ENCODE data around the gene SLC4A3.

The SLC4A3 gene

DNA sequence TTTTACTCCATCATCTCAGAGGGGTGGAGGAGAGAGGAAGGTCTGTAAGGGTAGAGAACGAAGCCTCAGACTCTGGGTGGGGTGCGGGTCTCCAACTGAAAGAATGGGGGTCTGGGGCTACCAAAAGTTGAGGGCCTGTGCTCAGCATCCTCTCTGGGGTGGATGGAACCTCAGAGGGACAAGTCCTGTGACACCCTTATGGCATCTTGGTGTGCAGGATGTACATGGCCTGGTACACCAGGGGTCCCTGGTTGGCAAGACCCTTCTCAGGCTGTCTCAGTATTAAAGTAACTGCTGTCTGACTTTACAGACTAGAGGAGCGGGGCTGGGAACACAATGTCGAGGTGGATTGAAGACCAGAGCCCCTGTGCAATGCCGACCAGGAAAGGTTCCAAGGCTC lies 2.3 kb upstream of the SLC4A3 start:
- Histone ChIP-seq H3K4me1 (ENCODE audit: low read depth, poor library complexity, severe bottlenecking) (no peaks in the 10 kb centered on the region), H2AFZ (ENCODE audit: low read depth) (no peak overlapping the region), H4K20me1 (ENCODE audit: insufficient read depth) (no peaks in the 10 kb centered on the region), H3K79me2 (ENCODE audit: insufficient read depth, low read depth) (no peaks in the 10 kb centered on the region), H3K36me3 (ENCODE audit: insufficient read depth) (no peaks in the 10 kb centered on the region), H3K27me3 (ENCODE audit: insufficient read depth, low read depth) (peaks cover 6% of the 10 kb centered on the region; the same call in 1 of the 2 replicates), H3K4me2 (no peak overlapping the region), H3K4me3 (IDR thresholded peaks at IDR 0.05; ENCODE audit: insufficient read depth, low read depth, low read length) (no peak overlapping the region), H3K9ac (no peak overlapping the region), H3K27ac (no peak overlapping the region)
- TF ChIP-seq, protein P1, sequence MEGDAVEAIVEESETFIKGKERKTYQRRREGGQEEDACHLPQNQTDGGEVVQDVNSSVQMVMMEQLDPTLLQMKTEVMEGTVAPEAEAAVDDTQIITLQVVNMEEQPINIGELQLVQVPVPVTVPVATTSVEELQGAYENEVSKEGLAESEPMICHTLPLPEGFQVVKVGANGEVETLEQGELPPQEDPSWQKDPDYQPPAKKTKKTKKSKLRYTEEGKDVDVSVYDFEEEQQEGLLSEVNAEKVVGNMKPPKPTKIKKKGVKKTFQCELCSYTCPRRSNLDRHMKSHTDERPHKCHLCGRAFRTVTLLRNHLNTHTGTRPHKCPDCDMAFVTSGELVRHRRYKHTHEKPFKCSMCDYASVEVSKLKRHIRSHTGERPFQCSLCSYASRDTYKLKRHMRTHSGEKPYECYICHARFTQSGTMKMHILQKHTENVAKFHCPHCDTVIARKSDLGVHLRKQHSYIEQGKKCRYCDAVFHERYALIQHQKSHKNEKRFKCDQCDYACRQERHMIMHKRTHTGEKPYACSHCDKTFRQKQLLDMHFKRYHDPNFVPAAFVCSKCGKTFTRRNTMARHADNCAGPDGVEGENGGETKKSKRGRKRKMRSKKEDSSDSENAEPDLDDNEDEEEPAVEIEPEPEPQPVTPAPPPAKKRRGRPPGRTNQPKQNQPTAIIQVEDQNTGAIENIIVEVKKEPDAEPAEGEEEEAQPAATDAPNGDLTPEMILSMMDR (conservative IDR thresholded peaks at IDR 0.05; ENCODE audit: low read depth, low read length): no peak

DNA sequence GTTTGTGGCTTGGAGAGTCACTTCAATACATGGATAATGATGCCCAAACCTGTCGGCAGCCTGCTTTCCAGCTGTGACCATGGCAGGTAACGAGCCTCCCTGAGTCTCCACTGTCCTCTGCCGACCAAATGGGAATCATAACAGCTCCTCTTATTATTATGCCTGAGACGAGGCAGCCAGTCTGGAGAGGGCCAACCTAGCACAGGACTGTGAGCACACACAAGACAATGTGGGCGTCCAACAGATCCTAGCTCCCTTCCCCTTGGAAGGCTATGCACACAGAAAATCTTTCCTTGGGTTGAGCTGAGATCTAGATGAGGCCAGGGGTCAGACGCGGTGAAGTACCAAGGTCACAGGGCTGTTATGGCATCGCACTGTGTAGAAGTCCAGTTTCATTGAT lies 890 bp upstream of the SLC4A3 start:
- Histone ChIP-seq H3K79me2 (ENCODE audit: insufficient read depth, low read depth) (no peaks in the 10 kb centered on the region), H4K20me1 (ENCODE audit: insufficient read depth) (no peaks in the 10 kb centered on the region), H3K9ac (no peak overlapping the region), H2AFZ (ENCODE audit: low read depth) (no peak overlapping the region), H3K4me2 (no peak overlapping the region), H3K4me1 (ENCODE audit: low read depth, poor library complexity, severe bottlenecking) (no peaks in the 10 kb centered on the region), H3K36me3 (ENCODE audit: insufficient read depth) (no peaks in the 10 kb centered on the region), H3K27ac (no peak overlapping the region), H3K27me3 (ENCODE audit: insufficient read depth, low read depth) (peaks cover 13% of the 10 kb centered on the region; the same call in 1 of the 2 replicates), H3K4me3 (IDR thresholded peaks at IDR 0.05; ENCODE audit: insufficient read depth, low read depth, low read length) (no peak overlapping the region)
- TF ChIP-seq, protein P1 (conservative IDR thresholded peaks at IDR 0.05; ENCODE audit: low read depth, low read length): no peak

DNA sequence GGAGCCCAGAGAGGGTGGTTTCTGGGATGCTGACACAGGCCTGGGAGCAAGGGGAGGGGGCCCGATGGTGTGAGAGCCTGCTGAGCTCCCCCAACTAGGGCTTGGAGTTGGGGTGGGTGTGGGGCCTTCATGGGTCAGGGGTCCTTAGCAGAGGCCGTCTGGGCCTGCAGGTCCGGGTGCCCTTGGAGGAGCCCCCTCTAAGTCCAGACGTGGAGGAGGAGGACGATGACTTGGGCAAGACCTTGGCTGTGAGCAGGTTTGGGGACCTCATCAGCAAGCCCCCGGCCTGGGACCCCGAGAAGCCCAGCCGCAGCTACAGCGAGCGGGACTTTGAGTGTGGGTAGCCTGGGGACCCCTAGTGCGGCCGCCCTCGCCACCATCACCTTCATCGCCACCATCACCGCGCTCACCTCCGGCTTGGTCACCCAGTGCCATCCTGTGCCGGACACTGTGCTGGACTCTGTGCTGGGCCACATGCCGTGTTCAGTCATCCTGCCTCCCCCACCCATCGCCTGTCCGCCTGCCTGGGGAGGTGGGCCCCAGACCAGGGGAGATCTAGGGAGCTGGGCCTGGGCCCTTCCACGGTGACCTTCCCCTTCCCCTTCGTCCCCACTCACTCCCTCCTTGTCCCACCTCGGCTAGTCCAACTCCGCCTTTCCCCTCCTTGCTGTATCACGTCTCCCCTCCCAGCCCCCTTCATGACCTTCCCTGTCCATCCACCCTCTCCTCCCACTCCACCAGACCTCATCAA lies 980 bp downstream of the SLC4A3 start:
- no peaks in the 10 kb centered on the region for H3K79me2 ChIP-seq (ENCODE audit: insufficient read depth, low read depth)
- H3K4me1 ChIP-seq (ENCODE audit: low read depth, poor library complexity, severe bottlenecking): no peaks in the 10 kb centered on the region
- no peak overlapping the region for H3K4me2 ChIP-seq
- no peaks in the 10 kb centered on the region for H3K36me3 ChIP-seq (ENCODE audit: insufficient read depth)
- H3K4me3 ChIP-seq (IDR thresholded peaks at IDR 0.05; ENCODE audit: insufficient read depth, low read depth, low read length): no peak overlapping the region
- no peak overlapping the region for H3K27ac ChIP-seq
- H3K9ac ChIP-seq: no peak overlapping the region
- H3K27me3 ChIP-seq (ENCODE audit: insufficient read depth, low read depth): peaks cover 15% of the 10 kb centered on the region; the same call in 1 of the 2 replicates
- H2AFZ ChIP-seq (ENCODE audit: low read depth): no peak overlapping the region
- H4K20me1 ChIP-seq (ENCODE audit: insufficient read depth): no peaks in the 10 kb centered on the region
- TF ChIP-seq, protein P1 (conservative IDR thresholded peaks at IDR 0.05; ENCODE audit: low read depth, low read length): no peak

DNA sequence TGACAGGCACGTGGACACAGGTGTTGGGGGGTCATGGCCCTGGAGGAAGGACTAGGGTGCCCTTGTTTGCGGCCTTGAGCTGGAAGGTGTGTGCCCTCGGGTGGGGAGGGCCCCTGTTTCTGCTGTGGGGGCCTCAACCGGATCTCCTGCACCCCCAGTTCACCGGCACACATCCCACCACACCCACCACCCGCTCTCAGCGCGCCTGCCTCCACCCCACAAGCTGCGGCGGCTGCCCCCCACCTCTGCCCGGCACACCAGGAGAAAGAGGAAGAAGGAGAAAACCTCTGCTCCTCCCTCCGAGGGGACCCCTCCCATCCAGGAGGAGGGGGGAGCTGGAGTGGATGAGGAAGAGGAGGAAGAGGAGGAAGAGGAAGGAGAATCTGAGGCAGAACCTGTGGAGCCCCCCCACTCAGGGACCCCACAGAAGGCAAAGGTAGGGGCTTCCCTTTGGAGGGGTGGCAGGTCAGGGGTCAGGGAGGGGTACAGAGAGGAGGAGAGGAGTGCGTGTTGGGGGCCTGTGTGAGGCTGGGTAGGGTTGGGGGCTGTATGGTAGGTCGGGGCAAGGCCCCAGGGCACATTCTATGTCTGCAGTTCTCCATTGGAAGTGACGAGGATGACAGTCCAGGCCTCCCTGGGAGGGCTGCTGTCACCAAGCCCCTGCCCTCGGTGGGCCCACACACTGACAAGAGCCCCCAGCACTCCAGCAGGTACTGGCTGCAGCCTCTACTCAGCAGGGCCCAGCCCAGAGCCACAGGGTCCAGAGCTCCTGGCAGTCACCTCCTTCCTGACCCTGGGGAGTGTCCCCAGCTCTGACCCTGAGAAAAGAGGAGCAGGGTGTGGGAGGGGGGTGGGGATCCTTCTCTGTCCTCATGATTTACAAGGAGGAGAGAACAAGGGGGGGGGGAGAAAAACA lies 1.8 kb downstream of the SLC4A3 start:
- peaks cover 20% of the 10 kb centered on the region; the same call in 1 of the 2 replicates for H3K27me3 ChIP-seq (ENCODE audit: insufficient read depth, low read depth)
- H3K36me3 ChIP-seq (ENCODE audit: insufficient read depth): no peaks in the 10 kb centered on the region
- H3K9ac ChIP-seq: no peak overlapping the region
- no peaks in the 10 kb centered on the region for H3K4me1 ChIP-seq (ENCODE audit: low read depth, poor library complexity, severe bottlenecking)
- TF ChIP-seq, protein P1 (conservative IDR thresholded peaks at IDR 0.05; ENCODE audit: low read depth, low read length): no peak
- H3K27ac ChIP-seq: no peak overlapping the region
- H2AFZ ChIP-seq (ENCODE audit: low read depth): no peak overlapping the region
- H3K4me2 ChIP-seq: no peak overlapping the region
- no peaks in the 10 kb centered on the region for H3K79me2 ChIP-seq (ENCODE audit: insufficient read depth, low read depth)
- H4K20me1 ChIP-seq (ENCODE audit: insufficient read depth): no peaks in the 10 kb centered on the region
- H3K4me3 ChIP-seq (IDR thresholded peaks at IDR 0.05; ENCODE audit: insufficient read depth, low read depth, low read length): no peak overlapping the region

Measured in KMS-11 (cell line).